Measurements from ENCODE around the gene XIRP1.

XIRP1 gene

DNA sequence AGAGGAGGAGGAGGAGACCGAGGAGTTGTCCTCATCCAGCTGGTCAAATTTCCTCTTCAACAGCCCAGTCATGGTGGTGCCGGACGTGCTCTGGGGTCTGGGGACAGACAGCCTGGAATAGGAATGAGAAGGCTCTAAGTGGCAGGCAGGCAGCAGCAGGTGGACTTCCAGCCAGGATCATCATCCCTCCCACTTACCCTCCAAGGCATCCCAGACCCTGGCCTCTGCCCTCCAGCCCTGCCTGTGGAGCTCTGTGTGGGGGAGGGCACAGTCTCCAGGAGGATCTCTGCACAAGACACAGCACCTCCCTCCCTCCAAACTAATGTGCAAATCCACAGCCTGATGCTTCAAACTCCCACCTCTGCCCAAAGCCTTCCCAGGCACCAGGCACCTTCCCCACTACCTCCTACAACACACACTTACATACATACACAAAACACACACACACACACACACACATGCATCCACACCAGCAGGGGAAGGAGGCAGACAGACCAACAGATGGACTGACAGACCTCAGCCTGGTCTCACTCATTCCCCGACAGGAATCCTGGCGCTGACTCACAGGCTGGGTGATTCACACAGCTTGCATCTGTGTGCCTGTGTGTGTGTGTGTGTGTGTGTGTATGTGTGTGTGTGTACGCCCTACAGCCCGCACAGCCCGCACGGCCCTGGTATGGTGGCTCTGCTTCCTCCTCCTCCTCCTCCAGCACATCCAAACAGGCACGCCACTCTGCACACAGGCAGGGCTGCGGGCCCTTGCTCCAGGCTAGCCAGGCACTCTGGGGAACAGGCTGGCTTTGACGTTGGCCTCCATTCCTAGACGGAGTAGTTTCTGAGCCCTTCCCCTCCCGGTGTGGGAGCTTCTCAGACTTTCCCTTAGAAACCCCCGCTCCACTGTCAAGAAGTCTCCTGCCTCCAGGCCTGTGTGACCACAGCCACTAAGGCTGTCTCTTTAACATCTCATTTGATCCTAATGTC, 45.5 kb downstream of the XIRP1 start:
- DNase-seq (ENCODE audit: low read depth in 2 of 3, low spot score in 2 of 3) = peak in 2 of 3 experiments; percentile 39 to 44

DNA sequence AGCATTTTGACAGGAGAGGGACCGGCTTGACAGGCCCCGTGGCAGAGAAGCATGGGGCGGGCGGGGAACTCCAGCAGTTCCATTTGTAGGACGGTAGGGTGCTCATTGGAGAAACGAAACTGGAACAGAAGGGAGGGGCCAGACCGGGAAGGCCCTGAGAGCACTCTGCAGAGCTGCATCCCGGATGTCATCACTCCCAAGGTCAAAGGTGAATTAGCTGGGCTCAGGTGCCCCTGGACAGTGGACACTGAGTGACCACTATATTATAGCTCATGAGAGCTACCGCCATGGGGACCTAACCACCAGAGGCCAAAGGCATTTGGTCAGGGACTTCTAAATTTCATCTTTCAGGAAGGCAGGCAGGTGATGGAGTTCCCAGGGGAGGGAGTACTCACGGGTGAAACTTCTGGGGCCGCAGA, 46.3 kb downstream of the XIRP1 start:
- no peak for DNase-seq (ENCODE audit: low read depth in 2 of 3, low spot score in 2 of 3)

DNA sequence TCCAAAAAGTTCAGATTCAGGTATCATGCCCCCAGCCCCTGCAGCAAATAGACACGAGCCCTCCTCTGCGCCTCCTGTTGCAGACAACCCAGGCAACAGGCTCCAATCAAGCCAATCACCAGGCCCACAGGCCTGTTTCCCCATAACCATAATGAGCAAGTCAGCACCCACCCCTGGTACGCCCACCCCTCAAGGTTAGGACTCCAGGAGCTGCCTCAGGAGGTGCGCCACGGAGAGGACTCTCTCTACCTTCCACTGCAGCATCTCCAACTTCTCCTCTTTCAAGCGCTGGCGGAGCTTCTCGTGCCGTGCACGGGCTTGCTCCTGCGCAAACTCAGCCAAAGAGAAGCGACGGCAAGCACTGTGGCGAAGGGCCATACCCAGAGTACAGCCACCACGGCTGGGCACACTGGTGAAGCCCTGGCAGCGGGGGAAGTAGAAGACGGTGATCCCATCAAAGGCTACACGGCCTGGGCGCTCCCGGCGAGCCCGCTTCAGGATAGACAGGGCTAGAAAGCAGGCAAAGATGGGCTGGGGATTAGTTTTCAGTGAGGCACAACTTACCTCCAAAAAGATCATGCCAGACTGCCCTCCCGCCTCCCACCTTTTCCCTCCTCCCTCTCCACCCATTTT, 47.5 kb downstream of the XIRP1 start:
- no peak for DNase-seq (ENCODE audit: low read depth in 2 of 3, low spot score in 2 of 3)

DNA sequence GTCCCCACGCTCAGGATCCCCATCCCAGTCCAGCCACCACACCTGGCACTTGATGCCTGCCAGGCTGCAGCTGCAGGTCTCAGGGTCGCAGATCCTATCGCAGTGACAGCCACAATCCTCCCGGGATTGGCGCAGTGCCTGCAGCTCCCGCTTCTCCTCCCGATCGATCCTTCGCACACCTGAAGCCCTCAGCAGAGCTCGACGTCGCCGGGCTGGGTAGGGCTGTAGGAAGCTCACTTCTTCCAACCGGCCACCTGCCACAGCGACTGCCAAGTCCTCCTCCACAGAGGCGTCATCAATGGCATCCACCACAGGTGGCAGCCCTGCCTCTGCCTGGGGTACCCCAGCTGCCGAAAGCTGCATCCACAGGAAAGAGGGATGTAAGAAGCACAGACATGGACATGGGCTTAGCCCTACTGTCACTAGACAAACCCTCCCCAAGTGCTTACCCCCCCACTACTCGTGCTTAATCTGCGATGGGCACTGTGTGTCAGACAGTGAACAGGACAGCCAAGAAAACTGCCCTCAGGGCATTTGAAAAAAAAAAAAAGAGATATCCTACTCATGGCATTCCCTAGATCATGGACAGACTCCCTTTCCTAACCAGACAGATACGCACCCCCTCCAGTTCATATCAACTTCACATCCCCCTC, 48.2 kb downstream of the XIRP1 start:
- no peak for DNase-seq (ENCODE audit: low read depth in 2 of 3, low spot score in 2 of 3)

DNA sequence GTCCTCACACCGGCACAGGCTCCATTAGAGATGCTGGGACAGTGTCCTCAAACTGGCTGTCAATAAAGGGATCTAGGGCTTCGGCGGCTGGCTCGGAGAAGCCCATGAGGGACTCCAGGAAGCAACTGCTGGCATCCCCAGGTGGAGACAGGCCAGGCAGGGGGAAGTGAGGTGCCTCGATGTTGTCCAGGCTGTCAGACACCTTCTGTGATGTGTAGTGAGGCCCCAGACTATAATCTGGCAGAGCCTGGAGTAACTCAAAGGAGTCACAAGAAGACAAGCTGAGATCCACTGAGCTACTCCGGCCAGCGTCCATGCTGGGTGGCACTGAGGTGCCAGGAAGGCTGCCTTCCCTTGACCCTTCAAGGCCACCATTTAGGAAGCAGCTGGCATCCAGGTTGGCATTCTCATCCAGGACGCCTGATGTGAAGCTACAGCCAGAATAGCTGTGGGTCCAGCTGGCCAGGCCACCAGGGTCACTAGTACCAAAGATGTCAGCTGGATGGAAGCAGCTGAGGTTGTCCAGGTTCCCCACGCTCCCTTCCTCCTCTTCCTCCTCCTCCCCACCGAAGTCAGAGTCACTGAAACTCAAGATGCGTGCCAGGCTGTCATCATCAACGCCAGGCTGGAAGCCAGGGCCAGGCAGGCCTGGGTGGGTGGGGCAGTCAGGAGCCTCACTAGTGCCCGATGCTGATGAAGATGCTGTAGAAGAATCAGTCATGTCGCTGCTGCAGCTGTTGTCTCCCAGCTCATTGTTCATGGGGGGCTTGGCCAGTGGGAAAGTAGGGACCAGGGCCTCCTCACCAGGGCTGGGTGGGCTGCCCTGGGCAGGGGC, 49.1 kb downstream of the XIRP1 start:
- DNase-seq (ENCODE audit: low read depth in 2 of 3, low spot score in 2 of 3) = no peak

DNA sequence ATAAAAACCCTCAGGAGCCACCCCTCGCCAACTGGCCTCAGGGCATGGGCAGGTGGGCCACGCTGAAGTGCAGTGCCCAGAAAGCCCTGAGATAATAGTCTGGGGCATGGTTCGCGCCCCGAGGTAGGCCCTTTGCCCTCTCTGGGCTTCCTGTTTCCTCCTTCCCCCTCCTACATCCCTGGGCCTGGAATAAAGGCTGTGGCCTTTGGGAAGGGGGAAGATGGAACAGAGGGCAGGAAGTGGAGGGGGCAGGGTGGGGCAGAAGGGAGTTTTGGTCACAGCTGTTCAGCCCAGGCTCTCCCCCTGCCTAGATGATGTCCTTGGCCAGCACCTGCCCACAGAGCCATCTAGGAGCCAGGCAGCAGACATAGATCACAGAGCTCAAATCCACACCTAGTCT, 50.3 kb downstream of the XIRP1 start:
- no peak for DNase-seq (ENCODE audit: low read depth in 2 of 3, low spot score in 2 of 3)

DNA sequence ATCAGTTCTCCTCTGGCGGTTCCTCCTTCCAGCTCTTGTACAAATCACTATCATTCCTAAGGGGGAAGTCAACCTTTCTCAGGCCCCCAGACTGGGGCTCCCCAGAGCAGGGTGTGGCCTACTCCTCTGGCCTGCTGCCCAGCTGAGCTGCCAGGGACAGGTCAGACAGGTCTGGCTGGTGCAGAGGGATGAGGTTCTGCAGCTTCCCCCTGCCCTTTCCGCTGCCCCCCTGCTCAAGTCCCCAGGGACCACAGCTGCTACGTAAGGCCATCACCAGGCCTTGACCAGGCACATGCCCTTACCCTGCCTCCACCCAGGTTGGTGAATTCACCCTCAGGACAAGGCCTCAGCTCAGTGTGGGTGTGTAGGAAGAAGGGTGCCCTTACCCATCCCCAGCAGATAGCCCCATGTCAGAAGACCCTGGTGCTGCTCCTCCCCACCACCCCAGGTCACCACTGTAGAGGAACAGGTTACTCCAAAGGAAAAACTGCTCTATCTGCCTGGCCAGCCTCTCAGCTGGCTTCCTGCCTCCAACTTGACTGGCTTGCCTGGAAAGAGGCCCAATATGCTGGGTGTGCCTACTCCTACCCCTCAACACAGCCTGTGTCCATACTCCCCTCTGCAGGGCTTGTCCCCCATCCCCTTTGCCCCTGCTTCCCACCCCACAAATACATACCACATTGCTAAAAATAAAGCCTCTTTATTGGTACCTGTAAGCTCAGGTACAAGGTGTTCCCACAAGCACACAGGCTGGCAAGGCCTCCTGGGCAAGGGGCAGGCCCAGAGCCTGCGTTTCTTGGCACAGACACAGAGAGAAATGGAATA, 51.0 kb downstream of the XIRP1 start:
- DNase-seq (ENCODE audit: low read depth in 2 of 3, low spot score in 2 of 3) = no peak

DNA sequence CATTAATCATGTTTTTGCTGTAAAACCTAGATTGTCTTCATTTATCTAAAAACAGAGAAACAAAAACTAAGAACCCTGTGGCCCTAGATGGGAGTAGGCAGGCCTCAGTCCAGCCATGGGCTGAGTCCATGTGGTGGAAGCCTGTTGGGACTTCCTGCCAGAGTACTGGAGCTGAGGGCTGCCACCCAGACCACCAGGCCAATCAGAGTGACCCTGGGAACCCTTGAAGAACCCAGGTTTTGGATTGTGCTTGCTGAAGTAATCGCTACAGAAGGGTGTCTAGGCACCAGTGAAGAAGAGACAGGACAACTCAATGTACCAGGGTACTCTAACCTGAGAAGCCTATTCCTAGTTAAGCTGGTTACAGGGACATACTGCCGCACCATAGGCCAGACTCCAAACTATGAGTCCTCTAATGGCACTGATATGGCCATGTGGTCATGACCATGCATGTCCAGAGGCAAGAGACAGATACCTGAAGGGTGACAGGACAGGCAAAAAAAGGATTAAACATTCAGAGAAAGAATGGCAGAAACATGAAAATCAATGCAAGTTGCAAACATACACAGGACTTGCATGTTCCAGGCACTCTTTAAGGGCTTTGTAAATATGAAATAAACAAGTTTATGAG, 51.9 kb downstream of the XIRP1 start:
- no peak for DNase-seq (ENCODE audit: low read depth in 2 of 3, low spot score in 2 of 3)

DNA sequence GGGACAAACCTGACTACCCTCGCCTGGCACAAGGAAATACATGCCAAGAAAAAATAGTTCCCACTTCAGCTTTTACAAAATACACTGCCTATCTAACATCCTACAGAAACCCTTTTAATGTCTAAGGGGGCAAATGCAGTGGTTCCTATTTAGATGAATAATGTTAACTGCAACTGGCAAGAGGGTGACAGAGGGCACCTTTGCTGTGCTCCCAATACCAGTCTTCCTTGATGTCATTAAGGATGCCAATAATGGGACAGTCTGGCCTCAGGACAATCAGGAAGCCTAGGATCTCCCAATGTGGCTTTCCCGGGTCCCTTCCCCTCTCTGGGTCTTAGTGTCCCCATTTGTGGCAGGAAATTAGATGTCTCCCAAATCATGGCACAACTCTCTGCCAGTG, 53.0 kb downstream of the XIRP1 start:
- no peak for DNase-seq (ENCODE audit: low read depth in 2 of 3, low spot score in 2 of 3)

DNA sequence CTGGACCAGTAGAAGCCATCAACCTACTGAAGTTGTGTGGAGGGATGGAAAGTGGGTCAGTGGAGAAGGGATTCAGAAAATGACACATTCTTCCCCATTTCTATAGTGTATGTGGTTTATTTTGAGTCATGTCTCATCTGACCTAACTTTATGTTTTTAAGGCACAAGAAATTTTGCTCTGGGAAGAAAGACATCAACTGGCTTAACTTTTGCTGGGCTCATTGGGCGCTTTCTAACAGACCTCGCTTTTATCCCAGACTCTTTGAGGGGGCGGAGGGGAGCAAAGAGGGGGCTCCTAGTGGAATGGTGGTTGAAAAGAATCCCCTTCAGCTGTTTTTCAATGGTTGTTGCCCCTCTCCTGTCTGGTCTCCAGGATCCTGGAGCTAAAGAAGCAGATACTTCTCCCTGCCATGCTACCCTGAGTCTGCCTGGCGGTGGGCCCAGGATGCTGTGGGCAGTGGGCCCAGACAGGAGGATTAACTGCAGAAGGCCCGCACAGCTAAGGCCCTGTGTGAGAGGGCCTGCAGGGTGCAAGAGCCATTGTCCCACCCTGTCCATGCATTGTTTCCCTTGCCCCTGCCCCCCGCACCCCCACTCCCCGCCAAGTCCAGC, 53.5 kb downstream of the XIRP1 start:
- no peak for DNase-seq (ENCODE audit: low read depth in 2 of 3, low spot score in 2 of 3)

DNA sequence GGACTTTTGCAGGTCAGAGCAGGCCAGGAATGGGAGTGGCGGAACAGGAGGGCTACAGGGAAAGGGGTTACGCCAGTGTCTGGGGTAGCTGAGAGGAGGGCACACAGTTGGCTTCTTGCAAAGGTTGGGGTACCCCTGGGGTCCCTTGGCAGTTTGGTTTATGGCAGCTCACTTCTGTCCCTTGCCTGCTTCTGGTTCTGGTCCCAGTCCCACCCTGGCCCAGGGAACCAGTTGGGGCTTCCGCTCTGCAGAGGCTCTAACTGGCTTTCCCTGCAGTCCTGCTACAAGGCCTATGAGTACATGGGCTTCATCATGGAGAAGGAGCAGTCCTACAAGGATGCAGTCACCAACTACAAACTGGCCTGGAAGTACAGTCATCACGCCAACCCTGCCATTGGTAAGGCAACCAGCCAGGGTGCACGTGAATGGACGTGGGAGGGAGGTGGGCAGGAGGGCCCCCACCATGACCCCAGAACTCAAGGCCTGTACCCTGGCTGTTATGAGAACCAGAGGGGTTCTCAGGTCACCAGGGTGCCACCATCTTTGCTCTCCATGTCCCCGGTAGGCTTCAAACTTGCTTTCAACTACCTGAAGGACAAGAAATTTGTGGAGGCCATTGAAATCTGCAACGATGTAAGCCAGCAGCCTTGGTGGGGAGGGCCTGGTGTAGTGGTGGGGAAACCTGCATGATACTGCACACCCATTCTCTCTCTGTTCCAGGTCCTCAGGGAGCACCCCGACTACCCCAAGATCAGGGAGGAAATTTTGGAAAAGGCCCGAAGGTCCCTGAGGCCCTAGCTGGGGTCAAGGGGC, 54.2 kb downstream of the XIRP1 start:
- DNase-seq (ENCODE audit: low read depth in 2 of 3, low spot score in 2 of 3) = no peak

DNA sequence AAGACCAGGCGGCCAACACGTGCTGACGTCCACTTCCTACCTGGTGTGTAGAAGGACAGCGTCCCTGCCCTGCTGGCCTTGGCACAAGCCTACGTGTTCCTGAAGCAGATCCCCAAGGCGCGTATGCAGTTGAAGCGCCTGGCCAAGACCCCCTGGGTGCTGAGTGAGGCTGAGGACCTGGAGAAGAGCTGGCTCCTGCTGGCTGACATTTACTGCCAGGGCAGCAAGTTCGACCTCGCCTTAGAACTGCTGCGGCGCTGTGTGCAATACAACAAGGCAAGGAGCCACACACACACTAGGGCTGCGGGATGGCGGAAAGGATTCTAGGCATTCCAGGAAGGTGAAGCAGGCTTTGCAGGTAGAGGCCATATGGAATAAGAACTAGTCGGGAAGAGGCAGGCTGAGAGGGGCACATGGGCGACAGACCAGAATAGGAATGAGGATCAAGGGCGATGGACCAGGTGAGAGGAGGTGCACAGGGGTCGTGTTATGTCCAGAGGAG, 54.9 kb downstream of the XIRP1 start:
- DNase-seq (ENCODE audit: low read depth in 2 of 3, low spot score in 2 of 3) = no peak

DNA sequence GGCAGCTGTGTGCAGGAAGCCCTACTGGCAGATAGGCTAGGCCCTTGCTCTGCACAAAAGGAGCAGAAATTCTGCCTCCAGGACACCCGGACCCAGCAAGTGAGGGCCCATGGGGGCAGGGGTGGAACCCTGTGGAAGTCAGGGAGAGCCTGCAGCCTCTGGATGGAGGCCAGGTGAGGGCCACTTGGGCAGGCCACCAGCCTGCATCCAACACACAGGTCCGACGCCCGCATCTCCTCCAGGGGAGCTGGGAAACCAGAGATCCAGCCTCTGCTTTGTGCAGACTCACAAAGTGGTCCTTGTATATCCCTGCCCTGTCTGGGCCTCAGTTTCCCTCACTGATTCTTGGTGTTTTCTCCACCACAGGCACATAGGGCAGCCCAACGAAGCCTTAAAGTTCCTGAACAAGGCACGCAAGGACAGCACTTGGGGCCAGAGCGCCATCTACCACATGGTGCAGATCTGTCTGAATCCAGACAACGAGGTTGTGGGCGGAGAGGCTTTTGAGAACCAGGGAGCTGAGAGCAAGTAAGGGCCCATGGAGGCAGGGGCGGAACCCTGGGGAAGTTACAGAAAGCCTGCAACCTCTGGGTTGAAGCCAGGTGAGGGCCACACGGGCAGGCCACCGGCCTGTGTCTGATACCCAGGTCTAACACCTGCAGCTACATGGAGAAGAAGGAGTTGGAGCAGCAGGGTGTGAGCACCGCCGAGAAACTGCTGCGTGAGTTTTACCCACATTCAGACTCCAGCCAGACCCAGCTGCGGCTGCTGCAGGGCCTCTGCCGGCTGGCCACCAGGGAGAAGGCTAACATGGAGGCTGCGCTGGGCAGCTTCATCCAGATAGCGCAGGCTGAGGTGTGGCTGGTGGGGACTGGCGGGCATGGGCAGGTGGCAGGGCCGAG, 55.6 kb downstream of the XIRP1 start:
- no peak for DNase-seq (ENCODE audit: low read depth in 2 of 3, low spot score in 2 of 3)

DNA sequence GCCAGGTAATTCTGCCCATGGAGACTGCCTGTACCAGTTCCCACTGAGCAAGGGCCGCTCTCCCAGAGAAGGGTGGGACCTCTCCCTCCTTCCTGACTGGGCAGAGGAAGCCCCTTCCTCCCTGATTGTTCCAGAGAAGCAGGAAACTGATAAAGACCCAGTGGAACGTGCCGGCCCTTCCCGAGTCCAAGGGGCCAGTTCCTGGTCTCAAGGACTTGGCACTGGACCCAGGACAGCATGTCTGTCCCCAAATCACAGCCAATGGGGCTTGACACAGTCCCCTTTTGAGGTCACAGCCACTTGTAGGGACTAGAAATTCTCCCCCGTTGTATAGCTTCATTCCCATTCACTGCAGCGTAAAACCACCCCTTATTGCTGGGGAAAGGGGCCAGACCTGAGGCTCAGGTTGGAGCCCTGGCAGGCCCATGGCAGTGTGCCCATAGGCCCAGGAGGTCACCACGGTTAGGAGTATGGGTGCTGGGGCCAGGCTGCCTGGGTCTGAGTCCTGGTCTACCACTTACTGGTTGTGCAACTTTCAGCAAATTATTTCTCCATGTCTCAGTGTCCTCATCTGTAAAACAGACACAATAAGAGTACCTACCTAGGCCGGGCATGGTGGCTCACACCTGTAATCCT, 57.1 kb downstream of the XIRP1 start:
- no peak for DNase-seq (ENCODE audit: low read depth in 2 of 3, low spot score in 2 of 3)

DNA sequence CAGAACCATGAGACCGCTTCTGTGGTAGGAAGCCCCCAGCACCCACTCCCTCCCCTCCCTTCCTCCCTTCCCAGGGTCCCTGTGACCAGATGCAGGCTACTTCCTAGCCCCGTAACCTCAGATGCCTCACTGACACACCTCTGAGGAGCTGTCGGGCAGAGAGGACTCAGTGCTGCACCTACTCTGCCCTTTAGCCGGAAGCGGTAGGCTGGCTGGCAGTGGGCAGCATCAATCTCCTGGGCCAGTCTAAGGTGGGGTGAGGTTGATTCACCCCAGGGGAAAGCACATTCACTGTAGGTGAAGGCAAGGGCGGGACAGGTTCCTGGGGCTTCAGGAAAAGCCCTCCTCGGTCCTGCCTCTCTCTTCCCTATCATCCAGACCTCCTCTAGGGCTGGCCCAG, 58.1 kb downstream of the XIRP1 start:
- DNase-seq (ENCODE audit: low read depth in 2 of 3, low spot score in 2 of 3) = no peak

DNA sequence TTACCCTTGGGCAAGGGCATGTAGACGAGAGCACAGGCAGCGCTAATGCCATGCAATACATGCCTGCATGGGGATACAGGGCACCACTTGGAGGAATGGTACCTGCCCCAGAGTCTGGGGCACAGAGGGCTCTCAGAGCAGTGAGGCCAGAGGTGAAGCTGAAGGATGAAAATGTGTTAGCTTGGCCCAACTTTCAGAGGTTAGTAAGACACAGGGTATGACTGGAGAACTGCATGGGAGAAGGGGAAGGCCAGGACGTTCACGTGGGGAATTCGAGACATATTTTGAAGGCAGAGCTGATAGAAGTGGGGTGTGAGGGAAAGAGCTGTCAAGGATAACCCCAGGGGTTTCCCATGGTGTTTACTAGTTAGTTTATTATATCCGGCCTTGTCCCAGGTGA, 58.6 kb downstream of the XIRP1 start:
- no peak for DNase-seq (ENCODE audit: low read depth in 2 of 3, low spot score in 2 of 3)
